T follicular helper cell (primary cell): ENCODE data around the gene ENTPD5.
A peak's percentile ranks its signal among the peaks of the same experiment; 100 is the strongest.
"Not testable (repeated sequence)": the region's sequence is repeated elsewhere in the genome, so short reads cannot be mapped to it uniquely, and the experiment has no call there.

Source experiments
- DNase-seq: peaks from one replicate; pipeline ENCODE4 v3.0.0-alpha.2; 2020; ENCODE audit warnings: low read depth

Gene ENTPD5

GRCh38 chr14:74005664-74006063, 13.4 kb downstream of the ENTPD5 start:
- not testable (repeated sequence) for DNase-seq

- no peak for DNase-seq
Observed at GRCh38 chr14:73998726-73999125, 20.4 kb downstream of the ENTPD5 start.

- DNase-seq, result no peak
Observed at GRCh38 chr14:73997944-73998447, 21.1 kb downstream of the ENTPD5 start.

GRCh38 chr14:73997108-73997943, 21.8 kb downstream of the ENTPD5 start:
- DNase-seq, result no peak

GRCh38 chr14:73996731-73997107, 22.4 kb downstream of the ENTPD5 start:
- DNase-seq, result no peak

- DNase-seq, result no peak
Observed at GRCh38 chr14:73995977-73996378, 23.1 kb downstream of the ENTPD5 start.

GRCh38 chr14:73994926-73995325, 24.2 kb downstream of the ENTPD5 start:
- DNase-seq, result not testable (repeated sequence)

- DNase-seq, result no peak
Observed at GRCh38 chr14:73991092-73991491, 28.0 kb downstream of the ENTPD5 start.

GRCh38 chr14:73988656-73989055, 30.4 kb downstream of the ENTPD5 start:
- DNase-seq, result not testable (repeated sequence)

GRCh38 chr14:73988065-73988464, 31.0 kb downstream of the ENTPD5 start:
- DNase-seq, result no peak

GRCh38 chr14:73977896-73978295, 41.2 kb downstream of the ENTPD5 start:
- no peak for DNase-seq

GRCh38 chr14:73976125-73976524, 43.0 kb downstream of the ENTPD5 start:
- no peak for DNase-seq

- no peak for DNase-seq
Observed at GRCh38 chr14:73973497-73973896, 45.6 kb downstream of the ENTPD5 start.

GRCh38 chr14:73968885-73969284, 50.2 kb downstream of the ENTPD5 start:
- DNase-seq, result no peak

- no peak for DNase-seq
Observed at GRCh38 chr14:73965216-73965615, 53.9 kb downstream of the ENTPD5 start.

GRCh38 chr14:73961192-73961591, 57.9 kb downstream of the ENTPD5 start:
- no peak for DNase-seq

GRCh38 chr14:73958591-73958990, 60.5 kb downstream of the ENTPD5 start:
- DNase-seq, result no peak

- no peak for DNase-seq
Observed at GRCh38 chr14:73955674-73956073, 63.4 kb downstream of the ENTPD5 start.

- no peak for DNase-seq
Observed at GRCh38 chr14:73953731-73954130, 65.4 kb downstream of the ENTPD5 start.

GRCh38 chr14:73949752-73950734, 69.0 kb downstream of the ENTPD5 start, which contains the start of the genes COQ6 and FAM161B:
COQ6 (plus strand) TSS chr14:73950302; CDS start chr14:73950333, 31 bp downstream.
FAM161B (minus strand) TSS chr14:73950094; CDS start chr14:73950026, 68 bp downstream.
- peak; percentile 90 for DNase-seq

- DNase-seq, result no peak
Observed at GRCh38 chr14:73945159-73945670, 73.9 kb downstream of the ENTPD5 start.
